H9 (cell line): Measurements from ENCODE around the gene NDE1. TPM values are rescaled to one million over a fixed set of nuclear protein-coding genes. Genes with fewer than 3 reads are reported as not detected.

Experiments used
- DNase-seq: peaks from one replicate; pipeline ENCODE4 v3.0.0-alpha.2; 2017
- H2AFZ ChIP-seq: one replicate; pipeline ENCODE4 v1.6.1; 2013; ENCODE audit warnings: mild to moderate bottlenecking, low read length, control low read depth, moderate library complexity
- H2AK5ac ChIP-seq: 2 replicates; pipeline ENCODE4 v1.6.1; 2013; ENCODE audit warnings: low read length, control low read depth, mixed read lengths; ENCODE audit not compliant: insufficient read length
- H2BK120ac ChIP-seq: one replicate; pipeline ENCODE4 v1.6.1; 2013; ENCODE audit warnings: low read depth, mild to moderate bottlenecking, low read length, control low read depth, inconsistent platforms; ENCODE audit not compliant: poor library complexity, severe bottlenecking
- H2BK12ac ChIP-seq: 2 replicates; pipeline ENCODE4 v1.6.1; 2013; ENCODE audit warnings: low read length, control low read depth, mixed read lengths, low read depth; ENCODE audit not compliant: insufficient read length
- H2BK15ac ChIP-seq: 2 replicates; pipeline ENCODE4 v1.6.1; 2013; ENCODE audit warnings: low read depth, low read length, control low read depth
- H2BK20ac ChIP-seq: one replicate; pipeline ENCODE4 v1.6.1; 2013; ENCODE audit warnings: low read depth, mild to moderate bottlenecking, low read length, control low read depth, inconsistent platforms; ENCODE audit not compliant: poor library complexity, severe bottlenecking
- H2BK5ac ChIP-seq: 2 replicates; pipeline ENCODE4 v1.6.1; 2013; ENCODE audit warnings: low read length, control low read depth, mixed read lengths; ENCODE audit not compliant: insufficient read length
- H3K14ac ChIP-seq: 2 replicates; pipeline ENCODE4 v1.6.1; 2013; ENCODE audit warnings: low read length, control low read depth; ENCODE audit not compliant: insufficient read depth
- H3K18ac ChIP-seq: 2 replicates; pipeline ENCODE4 v1.6.1; 2013; ENCODE audit warnings: low read depth, mild to moderate bottlenecking, mixed read lengths, low read length, control low read depth; ENCODE audit not compliant: insufficient read length
- H3K23ac ChIP-seq: 2 replicates; pipeline ENCODE4 v1.6.1; 2013; ENCODE audit warnings: low read length, control low read depth, mixed read lengths, low read depth; ENCODE audit not compliant: insufficient read length
- H3K23me2 ChIP-seq: 2 replicates; pipeline ENCODE4 v1.6.1; 2013; ENCODE audit warnings: low read depth, mild to moderate bottlenecking, mixed read lengths, low read length, control low read depth; ENCODE audit not compliant: insufficient read length, poor library complexity, severe bottlenecking
- H3K27ac ChIP-seq: 2 replicates; pipeline ENCODE4 v1.5.1; 2013; ENCODE audit warnings: low read length, control low read depth, mixed read lengths, low read depth; ENCODE audit not compliant: insufficient read length
- H3K27me3 ChIP-seq: 2 replicates; pipeline ENCODE4 v1.6.1; 2013; ENCODE audit warnings: low read length, control low read depth, inconsistent platforms; ENCODE audit not compliant: insufficient read depth
- H3K4ac ChIP-seq: 2 replicates; pipeline ENCODE4 v1.6.1; 2013; ENCODE audit warnings: low read depth, mild to moderate bottlenecking, control low read depth, inconsistent platforms, low read length, moderate library complexity
- H3K4me1 ChIP-seq: 2 replicates; pipeline ENCODE4 v1.6.1; 2013; ENCODE audit warnings: low read length, control low read depth, inconsistent platforms; ENCODE audit not compliant: insufficient read depth
- H3K4me2 ChIP-seq: 2 replicates; pipeline ENCODE4 v1.6.1; 2013; ENCODE audit warnings: low read length, control low read depth, mixed read lengths; ENCODE audit not compliant: insufficient read length, insufficient read depth
- H3K56ac ChIP-seq: 2 replicates; pipeline ENCODE4 v1.6.1; 2013; ENCODE audit warnings: low read depth, mild to moderate bottlenecking, mixed read lengths, low read length, control low read depth; ENCODE audit not compliant: insufficient read length
- H3K79me1 ChIP-seq: 2 replicates; pipeline ENCODE4 v1.6.1; 2013; ENCODE audit warnings: low read depth, mild to moderate bottlenecking, moderate library complexity, low read length, control low read depth, inconsistent platforms; ENCODE audit not compliant: insufficient read depth, poor library complexity, severe bottlenecking
- H3K79me2 ChIP-seq: 2 replicates; pipeline ENCODE4 v1.6.1; 2013; ENCODE audit warnings: low read length, control low read depth, inconsistent platforms; ENCODE audit not compliant: insufficient read depth
- H3K9ac ChIP-seq: 2 replicates; pipeline ENCODE4 v1.6.1; 2013; ENCODE audit warnings: low read length, control low read depth, mixed read lengths; ENCODE audit not compliant: insufficient read length; ENCODE audit errors: extremely low read depth
- H3K9me3 ChIP-seq: one replicate; pipeline ENCODE4 v1.6.1; 2013; ENCODE audit warnings: low read depth, low read length, inconsistent platforms; ENCODE audit not compliant: control insufficient read depth
- H3T11ph ChIP-seq: one replicate; pipeline ENCODE4 v1.6.1; 2013; ENCODE audit warnings: mild to moderate bottlenecking, low read length, control low read depth, inconsistent platforms
- H4K20me1 ChIP-seq: one replicate; pipeline ENCODE4 v1.6.1; 2013; ENCODE audit not compliant: control insufficient read depth, insufficient read length, insufficient read depth
- H4K5ac ChIP-seq: 2 replicates; pipeline ENCODE4 v1.6.1; 2013; ENCODE audit warnings: low read depth, mild to moderate bottlenecking, mixed read lengths, low read length, control low read depth; ENCODE audit not compliant: insufficient read length
- H4K8ac ChIP-seq: replicated peaks from 2 replicates; pipeline ENCODE4 v1.6.1; 2013; ENCODE audit warnings: low read length, control low read depth, mixed read lengths, low read depth; ENCODE audit not compliant: insufficient read length
- H4K91ac ChIP-seq: 2 replicates; pipeline ENCODE4 v1.6.1; 2013; ENCODE audit warnings: low read depth, mild to moderate bottlenecking, moderate library complexity, mixed read lengths, low read length, control low read depth; ENCODE audit not compliant: insufficient read length
- H3K27ac Mint-ChIP-seq, 3 experiments: 2 replicates in 2 of 3; 3 replicates in 1 of 3; pipeline ENCODE4 v1.8.0; 2020 to 2021; ENCODE audit warnings: mixed read lengths in 3 of 3, mild to moderate bottlenecking in 1 of 3, moderate library complexity in 1 of 3
- H3K27me3 Mint-ChIP-seq: 2 replicates; pipeline ENCODE4 v1.8.0; 2021; ENCODE audit warnings: low read depth, mild to moderate bottlenecking, moderate library complexity, mixed read lengths
- H3K36me3 Mint-ChIP-seq, 3 experiments: 2 replicates in 2 of 3; 3 replicates in 1 of 3; pipeline ENCODE4 v1.8.0; 2020 to 2021; ENCODE audit warnings: low read depth in 3 of 3, mixed read lengths in 3 of 3; ENCODE audit not compliant: insufficient read depth in 1 of 3
- H3K4me1 Mint-ChIP-seq, 2 experiments: 2 replicates each; pipeline ENCODE4 v1.8.0; 2020; ENCODE audit warnings: mixed read lengths in 2 of 2
- H3K4me3 Mint-ChIP-seq, 2 experiments: 2 replicates in 1 of 2; 3 replicates in 1 of 2; pipeline ENCODE4 v1.8.0; 2020 to 2021; ENCODE audit warnings: mild to moderate bottlenecking in 2 of 2, mixed read lengths in 2 of 2, moderate library complexity in 1 of 2
- H3K9me3 Mint-ChIP-seq, 2 experiments: 2 replicates in 1 of 2; 3 replicates in 1 of 2; pipeline ENCODE4 v1.8.0; 2020; ENCODE audit warnings: mild to moderate bottlenecking in 2 of 2, mixed read lengths in 2 of 2, moderate library complexity in 1 of 2
- CTCF ChIP-seq: fragments of 200-600 bp; sonication (generic); conservative IDR thresholded peaks from 3 replicates; pipeline ENCODE4 v1.8.0; 2021; ENCODE audit warnings: antibody characterized with exemption, mild to moderate bottlenecking
- WGBS: extraction: QIAGEN DNeasy Blood & Tissue Kit; methylation state at CpG from one replicate; pipeline ENCODE4 v1.1.7; 2013; ENCODE audit warnings: missing lambda C conversion rate, low lambda C conversion rate, mixed read lengths; ENCODE audit not compliant: insufficient read length; ENCODE audit errors: extremely low coverage; 5-methylcytosine and 5-hydroxymethylcytosine counted together
- total RNA-seq: library from RNA; stranded (reverse); gene quantifications from 2 replicates; pipeline ENCODE4 v1.2.1, GENCODE V29; 2021

Gene NDE1
- total RNA-seq, 1 experiment from 2014 or later, result 49.6 TPM

- no peak overlapping the region for H2BK15ac ChIP-seq
- H3K36me3 Mint-ChIP-seq, result peaks cover 13 to 38% (median 36%) of the 10 kb centered on the region in 3 experiments; a peak in 6 of 7 replicates
- no peak overlapping the region for H3K4me2 ChIP-seq
- no peak overlapping the region for H2BK20ac ChIP-seq
- H3K4me3 Mint-ChIP-seq, result no peak overlapping the region
- H2BK12ac ChIP-seq, result no peak overlapping the region
- H3K27me3 Mint-ChIP-seq, result no peaks in the 10 kb centered on the region
- H4K91ac ChIP-seq, result no peak overlapping the region
- peak overlapping the region in 1 of 3 experiments; percentile 72; a peak in 1 of 7 replicates for H3K27ac Mint-ChIP-seq
- no peak overlapping the region for H2AFZ ChIP-seq
- H3K23me2 ChIP-seq, result no peaks in the 10 kb centered on the region
- H3K79me1 ChIP-seq, result no peaks in the 10 kb centered on the region
- H3K9me3 Mint-ChIP-seq, result no peaks in the 10 kb centered on the region
- no peak overlapping the region for H3K27ac ChIP-seq
- H3T11ph ChIP-seq, result no peak overlapping the region
- H3K27me3 ChIP-seq, result no peaks in the 10 kb centered on the region
- no peak overlapping the region for H3K18ac ChIP-seq
- WGBS, result no CpG with 5 or more reads among the region's 2 CpGs
- no peaks in the 10 kb centered on the region for H3K79me2 ChIP-seq
- H3K4me1 ChIP-seq, result no peaks in the 10 kb centered on the region
- H3K9me3 ChIP-seq, result no peaks in the 10 kb centered on the region
- H2BK5ac ChIP-seq, result no peak overlapping the region
- H3K23ac ChIP-seq, result no peak overlapping the region
- H3K9ac ChIP-seq, result no peak overlapping the region
- H2BK120ac ChIP-seq, result no peak overlapping the region
- H3K4ac ChIP-seq, result no peak overlapping the region
- H3K14ac ChIP-seq, result no peak overlapping the region
- H2AK5ac ChIP-seq, result no peak overlapping the region
- H4K8ac ChIP-seq, result no peak overlapping the region
- peaks cover 0 to 2% of the 10 kb centered on the region in 2 experiments; a peak in 2 of 4 replicates for H3K4me1 Mint-ChIP-seq
- no peaks in the 10 kb centered on the region for H4K20me1 ChIP-seq
- TF ChIP-seq CTCF, result no peak
- no peak overlapping the region for H3K56ac ChIP-seq
- H4K5ac ChIP-seq, result no peak overlapping the region
- DNase-seq, result no peak
Measured at GRCh38 chr16:15686287-15686686, 36.2 kb downstream of the NDE1 start.
